Lower leg skin (tissue), 4 donors: ENCODE data around the gene ATF6. TPM values are rescaled to one million over a fixed set of nuclear protein-coding genes. Genes with fewer than 3 reads are reported as not detected.

Experiments used
- DNase-seq, 2 donors: peaks; one replicate each; pipeline ENCODE4 v3.0.0-alpha.2; 2019; ENCODE audit warnings: low spot score in 2 of 2
- H3K4me3 ChIP-seq: fragments of 200-600 bp; sonication (generic); 2 replicates; pipeline ENCODE4 v1.5.1; 2017; ENCODE audit warnings: mild to moderate bottlenecking, low read depth; ENCODE audit not compliant: poor library complexity, severe bottlenecking
- POLR2A ChIP-seq, 2 donors: fragments of 450-650 bp; IDR thresholded peaks; one replicate each; pipeline ENCODE4 v1.6.1; 2016 to 2017; ENCODE audit warnings: antibody characterized with exemption in 2 of 2, mild to moderate bottlenecking in 1 of 2, moderate library complexity in 1 of 2
- WGBS, 2 donors: methylation state at CpG; one replicate each; pipeline ENCODE4 v1.1.5; 2018; 5-methylcytosine and 5-hydroxymethylcytosine counted together
- intact Hi-C: fragments of 100-400 bp; cut with DNase I; formaldehyde crosslinking; loops from one replicate; pipeline ENCODE4 v1.15.0; 2023; ENCODE audit warnings: low total_unique reads
- total RNA-seq, 4 donors: library from RNA; depleted of rRNA; stranded (reverse); fragments of >200 nt; gene quantifications; one replicate each; pipeline ENCODE4 v1.1.0, GENCODE V29; 2016
- TF ChIP-seq, protein P1 (sequence below), 3 donors: fragments of 450-650 bp; IDR thresholded peaks; one replicate each; pipeline ENCODE4 v1.5.1; 2016; ENCODE audit warnings: antibody characterized with exemption in 3 of 3, mild to moderate bottlenecking in 3 of 3, moderate library complexity in 2 of 3

The ATF6 gene
- total RNA-seq, 4 donors from 2014 or later = 28.7 to 33.5 (median 31.2) TPM

GRCh38 chr1:161884475-161884874, 118.4 kb downstream of the ATF6 start:
- 73 to 74% methylated on average over 2 of the region's 2 CpGs for WGBS, 2 donors
- no peak overlapping the region for H3K4me3 ChIP-seq
- DNase-seq = no peak
- TF ChIP-seq POLR2A (IDR thresholded peaks at IDR 0.05) = no peak
- TF ChIP-seq, protein P1, sequence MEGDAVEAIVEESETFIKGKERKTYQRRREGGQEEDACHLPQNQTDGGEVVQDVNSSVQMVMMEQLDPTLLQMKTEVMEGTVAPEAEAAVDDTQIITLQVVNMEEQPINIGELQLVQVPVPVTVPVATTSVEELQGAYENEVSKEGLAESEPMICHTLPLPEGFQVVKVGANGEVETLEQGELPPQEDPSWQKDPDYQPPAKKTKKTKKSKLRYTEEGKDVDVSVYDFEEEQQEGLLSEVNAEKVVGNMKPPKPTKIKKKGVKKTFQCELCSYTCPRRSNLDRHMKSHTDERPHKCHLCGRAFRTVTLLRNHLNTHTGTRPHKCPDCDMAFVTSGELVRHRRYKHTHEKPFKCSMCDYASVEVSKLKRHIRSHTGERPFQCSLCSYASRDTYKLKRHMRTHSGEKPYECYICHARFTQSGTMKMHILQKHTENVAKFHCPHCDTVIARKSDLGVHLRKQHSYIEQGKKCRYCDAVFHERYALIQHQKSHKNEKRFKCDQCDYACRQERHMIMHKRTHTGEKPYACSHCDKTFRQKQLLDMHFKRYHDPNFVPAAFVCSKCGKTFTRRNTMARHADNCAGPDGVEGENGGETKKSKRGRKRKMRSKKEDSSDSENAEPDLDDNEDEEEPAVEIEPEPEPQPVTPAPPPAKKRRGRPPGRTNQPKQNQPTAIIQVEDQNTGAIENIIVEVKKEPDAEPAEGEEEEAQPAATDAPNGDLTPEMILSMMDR (IDR thresholded peaks at IDR 0.05) = no peak
- intact Hi-C loops = no loop called here

DNA sequence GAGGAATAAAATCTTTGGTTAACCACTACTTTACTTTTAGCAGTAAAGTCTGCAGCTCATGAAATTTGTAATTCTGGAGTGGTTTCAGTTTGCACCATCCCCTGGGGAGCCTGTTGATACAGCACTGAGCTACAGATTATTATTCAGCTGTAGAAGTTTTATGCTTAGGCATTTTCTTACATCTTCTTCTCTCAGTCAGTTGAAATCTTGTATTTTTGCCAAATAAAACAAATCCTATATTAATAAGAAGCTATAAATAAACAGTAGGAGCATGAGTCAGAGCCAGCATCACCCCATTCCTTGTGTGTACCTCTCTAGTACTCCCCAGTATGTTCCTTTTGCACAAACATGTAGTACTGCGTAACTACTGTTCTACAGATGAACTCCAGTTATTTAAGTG, 118.9 kb downstream of the ATF6 start:
- TF ChIP-seq POLR2A (IDR thresholded peaks at IDR 0.05) = no peak
- TF ChIP-seq, protein P1 (IDR thresholded peaks at IDR 0.05) = no peak
- WGBS, 2 donors = 68 to 79% methylated on average over 1 of the region's 1 CpG
- intact Hi-C loops = no loop called here
- no peak for DNase-seq
- H3K4me3 ChIP-seq = no peak overlapping the region

DNA sequence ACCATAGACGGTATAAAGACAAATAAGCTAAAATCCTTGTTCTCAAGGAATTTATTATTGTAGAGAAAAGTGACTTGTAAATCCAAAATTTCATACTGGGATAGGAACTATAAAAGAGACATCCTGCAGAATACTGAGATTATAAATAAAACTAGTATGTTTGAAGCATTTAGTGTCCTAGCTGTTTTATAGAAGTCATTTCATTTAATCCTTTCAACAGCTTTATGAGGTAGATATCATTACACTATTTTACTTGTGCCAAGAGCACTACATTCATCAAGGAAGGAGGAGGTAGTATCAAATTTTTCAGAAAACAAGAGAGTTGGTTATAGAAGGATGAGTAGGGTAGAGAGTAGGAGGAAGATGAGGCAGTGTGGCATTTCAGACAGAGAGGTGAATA, 119.6 kb downstream of the ATF6 start:
- DNase-seq = no peak
- no peak overlapping the region for H3K4me3 ChIP-seq
- no peak for TF ChIP-seq POLR2A (IDR thresholded peaks at IDR 0.05)
- TF ChIP-seq, protein P1 (IDR thresholded peaks at IDR 0.05) = no peak
- intact Hi-C loops = no loop called here
- 88 to 91% methylated on average over 1 of the region's 1 CpG for WGBS, 2 donors

DNA sequence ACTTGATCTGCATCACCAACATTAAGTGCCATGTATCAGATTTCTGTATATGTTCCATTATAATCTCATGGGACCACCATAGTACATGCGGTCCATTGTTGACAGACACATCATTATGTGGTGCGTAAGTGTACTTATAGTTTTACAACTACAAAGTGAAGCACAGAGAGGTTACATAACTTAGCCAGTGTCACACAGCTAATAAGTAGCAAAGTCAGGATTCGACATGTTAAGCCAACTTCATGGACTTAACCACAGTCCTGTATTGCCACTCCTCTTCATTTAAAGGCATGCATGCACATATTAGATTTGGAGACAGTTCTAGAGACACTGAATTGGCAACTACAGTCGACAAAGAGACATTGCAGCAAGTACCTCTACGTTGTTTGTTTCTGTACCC, 120.5 kb downstream of the ATF6 start:
- intact Hi-C loops = no loop called here
- TF ChIP-seq, protein P1 (IDR thresholded peaks at IDR 0.05) = no peak
- TF ChIP-seq POLR2A (IDR thresholded peaks at IDR 0.05) = no peak
- 93 to 97% methylated on average over 5 of the region's 5 CpGs for WGBS, 2 donors
- DNase-seq = no peak
- no peak overlapping the region for H3K4me3 ChIP-seq

- no peak overlapping the region for H3K4me3 ChIP-seq
- 75 to 78% methylated on average over 3 of the region's 3 CpGs for WGBS, 2 donors
- TF ChIP-seq POLR2A (IDR thresholded peaks at IDR 0.05) = no peak
- TF ChIP-seq, protein P1 (IDR thresholded peaks at IDR 0.05) = no peak
- intact Hi-C loops = no loop called here
- DNase-seq = no peak
These were observed 121.7 kb downstream of the ATF6 start for GRCh38 chr1:161887730-161888287.

DNA sequence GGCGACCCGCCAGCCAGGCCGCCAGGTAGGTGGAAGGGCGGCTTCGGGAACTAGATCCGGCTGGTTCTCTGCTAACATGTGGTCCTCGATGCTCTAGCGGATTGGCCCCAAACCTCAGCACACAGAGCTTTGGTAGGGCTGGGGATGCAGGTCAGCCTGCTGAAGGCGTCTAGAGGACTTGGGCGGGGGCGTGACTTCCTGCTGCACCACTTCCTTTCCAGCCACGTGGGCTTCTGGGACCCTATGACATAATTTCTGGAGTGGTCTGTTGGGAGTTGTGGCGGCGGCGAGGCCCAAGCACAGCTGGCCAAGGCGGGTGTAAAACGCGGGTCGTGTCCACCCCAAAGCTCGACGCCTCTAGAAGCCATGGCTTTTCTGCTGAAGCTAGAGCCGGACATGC, 124.5 kb downstream of the ATF6 start:
- peak in 1 of 2 donors; percentile 81 for DNase-seq
- no peak for TF ChIP-seq POLR2A (IDR thresholded peaks at IDR 0.05)
- no peak overlapping the region for H3K4me3 ChIP-seq
- intact Hi-C loops = no loop called here
- 95 to 96% methylated on average over 22 of the region's 22 CpGs for WGBS, 2 donors
